Activated CD8-positive, alpha-beta memory T cell treated with anti-CD3 and anti-CD28 coated beads for 48 hours (primary cell): ENCODE data around the gene OAF.

Experiments
- DNase-seq, 3 experiments: peaks; one replicate each; pipeline ENCODE4 v3.0.0-alpha.2; 2020; ENCODE audit warnings: low read depth in 2 of 3, low spot score in 2 of 3

Gene OAF

DNA sequence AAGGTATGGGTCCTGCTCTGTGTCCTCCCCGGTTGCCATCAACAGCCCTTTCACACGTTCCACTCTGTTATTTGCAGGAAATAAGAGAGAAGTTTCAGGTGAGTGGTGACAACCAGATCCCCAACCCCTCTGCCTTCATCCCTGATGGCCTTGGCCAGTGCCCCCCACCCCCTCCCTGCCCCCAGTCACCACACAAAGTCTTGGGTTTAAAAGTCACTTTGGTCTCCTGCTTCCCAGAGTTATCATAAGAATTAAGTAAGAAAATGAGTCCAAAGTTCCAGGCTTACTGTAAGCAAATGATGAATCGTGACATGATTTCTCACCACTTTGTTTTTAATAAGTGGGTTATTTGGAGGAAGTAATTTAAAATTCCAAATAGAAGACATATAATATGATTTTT is 9.2 kb upstream of the OAF start:
- DNase-seq, result no peak

DNA sequence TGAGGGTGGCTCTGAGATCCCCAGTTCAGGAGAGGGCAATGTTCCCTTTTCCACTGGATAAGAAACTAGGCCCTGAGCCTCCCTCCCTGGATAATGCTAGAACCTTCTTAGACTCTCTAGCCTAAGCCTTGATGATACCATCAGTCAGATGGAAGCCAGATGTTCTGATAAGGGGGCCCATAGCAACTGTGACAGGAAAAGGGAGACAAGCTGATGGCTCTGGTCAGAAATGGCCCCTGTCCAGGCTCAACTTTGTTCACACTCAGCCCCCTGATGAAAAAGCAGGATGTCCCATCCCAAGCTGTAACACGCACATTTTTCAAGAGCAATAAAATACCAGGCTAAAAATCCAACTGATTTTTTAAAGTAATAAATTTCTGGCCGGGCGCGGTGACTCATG is 7.2 kb upstream of the OAF start:
- no peak for DNase-seq

DNA sequence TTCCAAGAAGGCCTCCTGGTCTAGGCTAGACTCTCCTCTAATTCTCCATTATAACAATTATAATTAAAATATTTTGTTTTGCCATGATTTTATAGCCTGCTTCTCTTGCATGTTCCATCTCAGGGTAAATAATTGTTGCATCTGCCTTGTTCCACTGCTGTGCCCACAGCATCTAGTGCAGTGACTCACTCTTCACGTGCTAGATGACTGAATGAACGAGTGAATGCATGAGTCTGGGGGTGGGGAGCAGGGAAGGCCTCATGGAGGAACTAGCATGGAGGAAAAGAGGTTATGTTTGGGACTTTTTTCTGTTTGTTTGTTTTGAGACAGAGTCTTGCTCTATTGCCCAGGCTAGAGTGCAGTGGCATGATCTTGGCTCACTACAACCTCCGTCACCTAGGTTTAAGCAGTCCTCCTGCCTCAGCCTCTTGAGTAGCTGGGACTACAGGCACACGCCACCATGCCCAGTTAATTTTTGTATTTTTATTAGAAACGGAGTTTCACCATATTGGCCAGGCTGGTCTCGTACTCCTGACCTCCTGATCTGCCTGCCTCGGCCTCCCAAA is 5.2 kb upstream of the OAF start:
- no peak for DNase-seq

DNA sequence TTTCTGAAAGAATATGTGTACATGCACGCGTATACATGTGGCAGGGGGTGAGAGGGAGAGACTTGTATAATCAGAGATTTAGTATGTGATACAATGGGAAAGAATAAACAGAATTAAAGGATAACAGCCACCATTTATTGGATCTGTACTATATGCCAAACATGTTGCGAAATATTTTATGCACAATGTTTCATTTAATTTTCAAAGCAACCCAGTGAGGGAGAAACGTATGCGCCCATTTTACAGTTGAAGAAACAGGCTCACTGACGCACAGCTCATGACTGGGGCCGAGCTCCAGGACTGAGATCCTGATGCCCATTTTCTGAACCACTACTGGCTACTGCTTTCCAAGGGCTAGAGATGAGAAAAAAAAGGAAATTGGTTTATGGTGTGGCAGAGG is 3.3 kb upstream of the OAF start:
- no peak for DNase-seq

DNA sequence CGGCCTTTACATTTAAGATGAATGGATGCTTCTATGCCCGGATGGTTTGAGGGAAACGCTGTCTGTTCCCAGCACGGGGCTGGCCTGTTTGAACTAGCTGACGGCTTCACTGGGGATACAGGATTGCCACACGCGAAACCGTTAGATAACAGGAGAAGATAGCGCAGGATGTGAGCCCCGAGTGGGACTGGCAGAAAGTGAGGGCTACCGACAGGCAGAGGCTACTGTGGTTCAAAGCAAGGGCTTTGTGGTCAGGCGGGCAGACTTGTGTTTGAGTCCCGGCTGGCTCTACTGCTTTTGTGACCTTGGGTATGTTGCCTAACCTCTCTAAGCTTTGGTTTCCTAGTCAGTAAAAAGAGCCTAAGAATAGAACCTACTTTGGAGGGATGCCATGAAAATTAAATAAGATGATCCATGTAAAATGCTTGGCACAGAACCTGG is 2.8 kb upstream of the OAF start:
- DNase-seq, result no peak

DNA sequence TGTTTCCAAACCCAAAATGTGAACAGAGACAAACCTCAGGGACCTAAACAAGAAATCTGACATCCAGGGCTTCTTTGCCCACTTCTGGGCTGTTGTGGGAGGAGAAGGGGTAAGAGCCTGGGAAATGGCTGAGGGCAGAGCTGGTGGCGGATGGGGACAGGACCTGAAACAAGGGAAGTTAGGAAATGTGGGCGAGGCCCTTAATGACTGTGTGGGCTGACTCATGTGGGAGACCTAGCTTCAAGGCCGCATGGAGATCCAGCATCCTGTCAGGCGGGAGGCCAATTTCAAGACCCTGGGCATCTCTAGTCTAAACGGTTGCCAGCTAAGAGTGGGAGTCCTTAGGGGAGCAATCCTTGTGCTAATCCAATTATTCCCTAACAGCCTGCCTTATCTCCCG is 2.1 kb upstream of the OAF start:
- no peak for DNase-seq

DNA sequence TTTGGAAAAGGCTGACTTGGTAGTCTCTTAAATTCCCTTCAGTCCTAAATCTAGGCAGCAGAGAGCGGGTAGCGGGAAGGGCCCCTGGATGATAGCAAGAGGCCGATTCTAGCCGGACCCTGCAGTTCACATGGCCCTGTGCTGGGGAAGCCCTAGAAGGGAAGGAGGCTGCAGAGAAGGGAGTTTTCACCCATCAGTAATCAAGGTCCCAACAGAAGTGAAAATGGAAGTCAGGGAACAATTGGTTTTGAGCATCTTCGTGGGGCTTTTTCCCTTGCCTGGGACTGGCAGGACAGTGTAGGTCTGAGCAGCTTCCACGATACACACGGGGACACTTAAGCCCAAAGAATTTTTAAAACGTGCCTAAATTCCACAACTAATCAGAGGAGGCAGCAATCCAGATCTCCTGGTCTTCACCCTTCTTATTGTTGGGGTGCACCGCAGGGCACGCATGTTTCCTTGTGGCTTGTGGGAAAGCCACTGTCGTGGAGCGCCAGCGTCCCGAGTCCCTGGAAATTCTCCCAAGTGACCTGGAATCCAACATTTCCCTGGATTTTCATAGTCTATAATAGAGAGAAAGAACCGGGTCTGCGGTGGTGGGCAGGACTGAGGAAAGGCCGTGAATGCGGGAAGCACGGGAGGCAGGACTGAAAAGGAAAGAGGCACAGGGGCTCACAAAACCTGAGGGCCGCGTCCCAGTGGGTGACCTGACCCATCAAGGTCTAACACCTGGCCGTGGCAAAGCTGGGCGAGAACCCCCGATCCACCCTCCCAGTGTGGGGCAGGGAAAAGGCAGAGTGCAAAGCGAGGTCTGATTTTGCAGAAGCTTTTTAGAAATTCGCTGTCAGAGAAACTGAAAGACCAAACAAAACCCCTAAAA is 846 bp upstream of the OAF start:
- DNase-seq, result no peak

DNA sequence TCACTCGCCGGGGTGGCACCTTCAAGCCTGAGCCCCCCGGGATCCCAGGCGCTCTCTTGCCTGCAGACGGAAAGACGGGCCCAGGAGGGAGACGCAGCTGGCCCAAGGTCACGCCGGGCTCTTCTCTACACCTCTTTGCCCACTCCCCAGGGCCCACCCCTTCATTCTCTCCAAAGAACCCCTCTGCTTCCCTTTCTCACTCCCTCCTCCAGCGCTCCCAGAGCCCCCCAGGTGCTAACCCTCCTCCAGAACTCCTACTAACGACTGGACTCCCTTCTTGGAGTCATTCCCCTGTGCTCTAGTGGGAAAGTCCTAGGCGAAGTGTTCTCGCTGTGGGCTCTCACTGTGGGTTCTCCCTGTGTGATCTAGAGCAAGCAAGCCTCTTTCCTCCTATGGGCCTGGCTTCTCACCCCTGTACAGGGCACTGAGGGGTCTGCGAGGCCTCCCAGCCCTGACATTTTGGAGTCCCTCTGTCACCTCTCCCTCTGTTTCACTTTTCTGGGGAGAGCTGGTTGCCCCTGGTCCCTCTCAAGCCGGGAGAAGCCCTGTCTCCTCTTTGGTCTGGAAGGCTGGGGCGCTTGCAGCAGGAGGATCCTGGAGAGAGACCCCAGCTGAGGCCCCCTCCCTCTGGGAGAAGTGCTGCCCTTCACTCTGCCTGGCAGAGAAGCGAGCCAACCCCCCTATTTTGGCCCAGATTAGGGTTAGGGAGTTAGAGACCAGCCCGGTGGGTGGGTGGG is 858 bp downstream of the OAF start:
- DNase-seq, result no peak

DNA sequence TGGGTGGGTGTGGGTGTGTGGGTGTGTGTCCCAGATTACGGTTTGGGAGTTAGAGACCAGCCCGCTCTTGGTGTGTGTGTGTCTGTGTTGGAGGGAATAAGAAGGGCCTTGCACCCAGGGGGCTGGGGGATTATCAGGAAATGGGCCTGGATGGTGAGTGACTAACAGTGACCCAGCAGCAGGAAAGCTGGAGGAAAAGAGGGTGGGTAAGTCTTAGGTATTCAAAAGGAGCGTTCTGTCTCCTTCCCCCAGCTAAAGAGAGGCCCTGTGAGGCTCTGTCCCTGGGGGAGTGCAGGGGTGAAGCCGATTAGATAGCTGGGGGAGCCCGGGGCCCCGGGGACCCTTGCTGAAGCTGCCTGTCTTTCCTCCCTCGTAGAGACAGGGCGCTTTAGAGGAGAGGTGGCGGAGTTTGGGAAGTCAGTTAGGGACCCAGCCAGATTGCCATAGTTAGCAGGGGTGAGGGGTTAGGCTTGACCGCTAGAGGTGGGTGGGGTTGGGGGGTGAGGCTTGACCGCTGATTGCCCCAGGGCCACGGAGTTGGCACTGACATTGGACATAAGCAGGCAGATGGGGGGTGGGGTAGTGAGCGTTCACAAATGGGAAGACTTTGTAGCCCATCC is 1.5 kb downstream of the OAF start:
- DNase-seq, result no peak

DNA sequence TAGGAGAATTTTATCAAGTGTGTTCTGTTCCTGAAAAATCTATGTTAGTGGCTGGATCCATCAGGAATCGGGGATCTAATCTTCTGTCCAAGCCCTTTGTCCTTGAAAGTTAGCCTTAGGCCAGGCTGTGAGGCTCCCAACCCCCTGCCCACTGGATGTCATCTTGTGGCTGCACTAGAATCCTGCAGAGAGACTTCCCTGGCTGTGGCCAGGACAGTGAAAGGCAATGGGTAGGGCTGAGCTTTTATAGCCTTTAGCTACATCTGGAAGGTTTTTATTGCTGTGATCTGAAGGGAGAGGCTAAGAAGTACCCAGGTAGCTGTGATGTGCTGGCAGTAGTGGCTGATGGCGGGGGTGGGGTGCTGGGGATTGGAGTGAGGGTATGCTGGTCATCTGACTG is 2.1 kb downstream of the OAF start:
- no peak for DNase-seq

DNA sequence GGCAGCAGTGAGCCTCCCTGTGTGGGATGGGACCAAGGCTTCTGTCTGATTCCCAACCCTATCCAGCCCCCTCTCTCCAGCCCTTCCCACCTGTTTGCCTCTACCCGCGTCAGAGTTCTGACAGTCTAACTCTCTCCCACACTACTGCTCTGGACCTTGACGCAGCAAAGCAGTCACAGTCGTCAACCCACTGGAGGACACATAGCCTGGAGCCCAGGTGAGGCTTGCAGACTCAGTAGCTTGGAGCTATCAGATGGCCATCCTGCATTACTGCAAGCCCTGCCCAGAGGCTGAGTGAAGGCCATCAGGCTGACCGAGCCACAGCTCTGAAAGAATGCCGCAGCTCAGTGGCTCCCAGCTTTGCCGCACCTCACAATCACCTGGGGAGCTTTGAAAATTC is 3.7 kb downstream of the OAF start:
- DNase-seq, result no peak

DNA sequence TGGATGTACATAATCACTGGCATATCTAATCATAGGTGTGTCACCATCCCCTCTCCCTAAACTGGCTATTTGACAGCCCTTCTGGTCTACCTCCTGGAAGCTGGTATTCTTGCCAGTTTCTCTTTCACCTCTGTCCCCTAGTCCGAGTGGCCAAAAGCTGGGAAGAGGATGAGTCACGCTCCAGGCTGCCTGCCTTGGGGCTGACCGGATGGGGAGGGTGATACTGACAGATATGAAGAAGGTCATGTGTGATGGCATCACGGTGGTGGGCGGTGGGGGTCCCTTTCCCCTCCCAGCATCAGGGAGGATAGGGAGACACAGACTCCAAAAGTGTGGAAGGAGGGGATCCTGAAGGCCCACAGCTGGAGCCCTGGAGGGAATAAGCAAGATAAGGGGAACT is 4.8 kb downstream of the OAF start:
- DNase-seq, result no peak

DNA sequence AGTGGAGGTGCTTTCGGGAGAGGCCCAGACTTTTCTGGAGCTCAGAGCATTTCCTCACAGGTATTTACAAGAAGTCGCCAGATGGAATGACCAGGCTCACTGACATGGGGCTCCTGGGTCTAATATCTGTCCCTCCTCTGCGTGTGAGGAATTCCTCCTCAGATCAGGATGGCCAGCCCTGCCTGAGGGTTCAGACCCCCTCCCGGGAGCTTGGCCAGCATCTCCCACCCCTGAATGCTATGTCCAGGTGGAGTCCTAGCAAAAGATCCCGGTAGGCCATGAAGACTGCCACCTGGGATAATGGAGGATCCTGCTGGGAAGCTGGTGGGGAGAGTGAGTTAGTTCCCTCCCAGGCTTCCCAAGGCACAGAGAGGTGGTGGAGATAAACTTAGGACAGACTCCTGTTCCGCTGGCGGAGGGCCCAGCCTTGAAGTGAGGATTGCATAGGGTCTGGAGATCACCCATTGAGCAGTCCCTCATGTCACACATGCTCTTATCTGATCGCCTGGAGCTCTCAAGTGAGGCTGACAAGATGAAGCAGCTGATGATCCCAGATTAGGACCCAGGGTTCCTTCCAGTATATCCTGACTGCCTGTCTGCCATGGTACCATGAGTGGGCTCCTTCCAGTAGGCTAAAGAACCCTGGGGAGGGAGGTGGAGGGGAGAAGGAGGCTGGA is 5.7 kb downstream of the OAF start:
- no peak for DNase-seq

DNA sequence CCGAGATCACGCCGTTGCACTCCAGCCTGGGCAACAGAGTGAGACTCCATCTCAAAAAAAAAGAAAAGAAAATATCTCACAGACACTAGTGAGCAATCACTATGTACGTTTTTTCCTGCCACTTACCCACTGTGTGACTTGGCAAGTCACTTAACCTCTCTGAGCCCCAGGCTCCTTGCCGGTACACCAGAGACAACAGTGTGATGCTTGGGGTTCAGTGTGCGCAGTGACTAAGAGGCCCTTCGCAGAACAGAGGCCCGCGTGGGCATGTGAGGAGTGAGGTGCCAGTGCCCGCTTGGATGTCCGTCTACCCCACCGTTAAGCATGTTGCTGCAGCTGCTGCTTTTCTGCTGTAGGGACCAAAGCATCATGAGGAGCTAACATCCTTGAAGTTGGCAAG is 6.7 kb downstream of the OAF start:
- DNase-seq, result no peak

DNA sequence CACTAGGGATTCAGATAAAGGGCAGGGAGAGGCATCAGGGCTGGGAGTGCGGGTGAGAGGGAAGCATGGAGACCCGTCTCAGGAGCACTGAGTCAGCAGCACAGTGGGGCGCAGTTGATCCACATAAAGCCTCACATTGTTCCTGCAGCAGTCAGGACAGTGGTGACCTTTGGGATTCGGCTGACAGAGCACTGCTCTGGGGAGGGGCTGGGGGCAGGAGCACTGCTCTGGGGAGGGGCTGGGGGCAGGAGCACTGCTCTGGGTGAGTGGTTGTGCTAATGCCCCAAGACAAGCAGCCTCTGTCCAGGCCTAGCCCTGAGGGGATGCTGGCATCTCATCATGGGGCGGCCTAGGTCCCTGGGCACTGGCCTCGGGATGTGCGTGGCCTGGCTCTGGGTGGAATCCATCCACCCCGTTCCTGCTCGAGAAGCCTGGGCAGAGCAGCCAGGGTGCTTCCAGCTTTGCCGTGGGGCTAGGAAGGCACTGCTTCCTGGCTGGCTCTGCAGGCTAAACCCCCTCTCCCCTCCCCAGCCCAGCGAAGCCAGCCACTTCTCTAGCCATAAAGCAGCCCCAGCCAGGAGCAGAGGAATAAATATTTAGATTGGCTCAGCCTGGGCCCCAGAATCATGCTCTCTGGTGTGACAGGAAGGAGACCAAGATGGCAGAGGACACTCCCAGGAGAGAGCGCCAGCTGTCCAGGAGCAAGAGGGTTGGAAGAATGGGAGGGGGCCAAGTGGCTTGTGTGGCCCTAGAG is 7.3 kb downstream of the OAF start:
- DNase-seq, result no peak

DNA sequence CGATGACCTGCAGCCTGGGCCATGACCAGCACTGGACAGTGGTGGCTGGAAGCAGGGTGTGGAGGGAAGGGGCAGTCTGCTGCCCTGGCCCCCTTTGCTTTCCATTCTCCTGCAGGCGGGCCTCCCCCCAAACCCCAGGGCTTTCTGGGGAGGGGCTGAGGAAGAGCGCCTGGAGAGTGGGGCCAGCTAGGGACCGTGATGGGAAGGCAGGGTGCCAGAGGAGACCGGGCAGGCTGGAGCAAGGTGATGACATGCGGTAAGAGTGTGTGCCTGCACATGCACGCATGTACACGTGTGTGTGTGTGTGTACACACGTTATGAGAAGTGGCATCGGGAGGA is 7.8 kb downstream of the OAF start:
- no peak for DNase-seq

DNA sequence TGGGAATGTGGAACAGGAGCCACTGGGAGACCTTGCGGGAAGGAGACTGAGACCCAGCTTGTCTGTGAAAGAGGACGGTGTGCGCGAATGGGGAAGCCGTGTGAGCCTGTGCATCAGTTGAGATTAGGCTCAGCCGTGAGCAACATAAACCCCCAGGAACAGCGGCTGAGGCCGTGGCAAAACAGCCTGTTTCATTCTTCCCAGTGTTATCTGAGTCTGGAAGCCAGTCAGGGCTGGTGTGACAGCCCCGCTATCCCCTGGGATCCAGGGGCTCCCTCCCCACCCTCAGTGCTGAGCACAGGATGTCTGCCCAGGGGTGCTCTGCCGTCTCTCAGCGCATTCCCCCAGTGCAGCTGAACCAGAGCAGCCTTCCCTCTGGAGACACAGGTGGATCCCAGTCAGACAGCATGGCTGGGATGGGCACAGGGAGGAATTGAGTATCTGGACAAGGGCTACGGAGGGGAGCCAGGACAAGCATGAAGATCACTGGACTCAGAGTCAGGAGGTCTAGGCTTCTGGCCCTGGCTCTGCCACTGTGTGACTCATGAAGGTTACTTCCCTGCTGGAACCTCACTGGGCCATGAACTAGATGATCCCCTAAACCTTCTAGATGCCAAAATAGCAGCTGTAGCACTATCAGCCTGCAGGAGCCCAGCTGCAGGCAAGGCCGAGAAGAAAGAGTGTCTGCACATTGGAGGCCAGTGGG is 8.6 kb downstream of the OAF start:
- DNase-seq, result no peak

DNA sequence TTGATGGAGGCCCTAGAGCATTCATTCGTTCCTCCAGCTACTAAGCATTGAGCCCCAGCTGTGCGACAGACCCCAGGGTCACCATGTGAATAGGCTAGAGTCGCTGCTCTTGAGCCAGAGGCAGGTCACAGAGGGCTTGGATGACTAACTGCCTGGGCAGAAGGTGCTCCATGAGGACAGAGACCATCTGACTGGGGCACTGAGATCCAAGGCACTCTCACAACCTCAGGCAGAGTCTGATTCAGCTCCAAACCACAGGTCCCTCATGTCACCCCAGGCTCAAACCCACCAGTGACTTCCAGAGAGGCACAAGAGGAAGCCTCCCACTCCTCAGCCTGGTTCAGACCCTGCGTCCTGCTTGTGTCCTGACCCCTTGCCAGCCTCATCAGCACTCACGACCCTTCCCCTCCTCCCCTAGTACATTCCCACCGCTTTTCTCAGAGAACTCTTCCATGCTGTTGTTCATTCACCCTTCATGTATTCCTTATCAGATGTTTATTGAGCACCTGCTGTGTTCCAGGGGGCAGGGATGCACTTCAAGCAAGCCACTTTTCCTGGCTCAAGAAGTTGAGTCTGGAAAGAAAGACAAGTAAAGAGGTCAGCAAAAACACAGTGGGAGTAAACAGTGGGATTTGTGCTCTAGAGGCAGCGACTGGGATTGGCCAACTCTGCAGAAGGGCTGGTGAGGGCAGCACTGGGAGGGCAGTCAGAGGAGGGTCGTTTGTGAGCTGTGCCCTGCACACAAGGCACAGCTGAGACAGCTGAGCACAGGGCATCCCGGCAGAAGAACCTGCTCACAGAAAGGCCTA is 9.3 kb downstream of the OAF start:
- DNase-seq, result no peak

DNA sequence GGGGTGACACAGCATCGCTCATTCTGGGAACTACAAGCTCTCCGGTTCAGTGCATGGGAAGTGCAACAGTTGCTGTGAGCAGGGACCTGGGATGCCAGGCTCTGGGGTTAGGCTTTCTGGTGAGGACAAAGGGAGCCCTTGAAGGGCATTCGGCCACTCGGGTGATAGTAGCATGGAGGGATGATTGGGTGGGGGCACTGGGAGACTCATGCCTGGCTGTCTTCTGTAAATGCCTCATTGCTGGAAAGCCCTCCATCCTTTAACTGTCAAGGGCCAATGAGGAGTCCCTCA is 9.9 kb downstream of the OAF start:
- no peak for DNase-seq
